Measurements from ENCODE around the gene SRRM1. TPM values are rescaled to one million over a fixed set of nuclear protein-coding genes. Genes with fewer than 3 reads are reported as not detected.
"Not testable (repeated sequence)": the region's sequence is repeated elsewhere in the genome, so short reads cannot be mapped to it uniquely, and the experiment has no call there.

SRRM1 gene
- total and polyA plus RNA-seq, 10 of the 15 experiments (the other 5 are each of a cell fraction or from before 2014, with no cell fraction given): 36.8 to 285 (median 126) TPM

- WGBS (ENCODE audit: insufficient coverage, insufficient replicate concordance, low lambda C conversion rate, missing lambda C conversion rate): 83% methylated on average over 20 of the region's 21 CpGs
- H3K4me1 ChIP-seq (ENCODE audit: control insufficient read depth, insufficient read depth, low read length); FAIRE-seq; H3K27me3 ChIP-seq (replicated peaks in 1 of 2; ENCODE audit: control insufficient read depth in 2 of 2, insufficient read depth in 2 of 2, low read length in 1 of 2); H3K9ac ChIP-seq (ENCODE audit: control insufficient read depth, insufficient read depth, low read length); H2AFZ ChIP-seq (ENCODE audit: control insufficient read depth, low read depth, low read length); ATAC-seq; in situ Hi-C loops (cut with MboI); H3K27ac ChIP-seq (ENCODE audit: control insufficient read depth, insufficient read depth); H3K79me2 ChIP-seq (ENCODE audit: control insufficient read depth, insufficient read depth, low read length); H4K20me1 ChIP-seq (ENCODE audit: control insufficient read depth, insufficient read depth); H3K9me3 ChIP-seq (replicated peaks; ENCODE audit: control insufficient read depth, insufficient read depth, low read length); H3K4me3 ChIP-seq; H3K4me2 ChIP-seq (ENCODE audit: control insufficient read depth, insufficient read depth); DNase-seq (ENCODE audit: low read depth, low spot score); H3K36me3 ChIP-seq (ENCODE audit: control insufficient read depth in 2 of 2, insufficient read depth in 2 of 2, low read length in 1 of 2); intact Hi-C loops (cut with micrococcal nuclease; ENCODE audit: unreplicated experiment); BruUV-seq (replicated peaks): not testable (repeated sequence)
- SMC1A ChIA-PET (ENCODE audit: uncharacterized antibody, unreplicated experiment): interaction anchor here (0.6 to 2.7 kb wide), 5 partner anchors 9 to 109 kb away, joined by 3 to 7 read pairs (median 4); no protein-coding TSS in a partner anchor
- CTCF ChIA-PET: interaction anchor here (1.3 to 2.3 kb wide), 3 partner anchors 10 to 113 kb away, joined by 3 to 6 read pairs (median 5); no protein-coding TSS in a partner anchor
- RAD21 ChIA-PET (ENCODE audit: unreplicated experiment): interaction anchor here (0.7 to 1.3 kb wide), 3 partner anchors 25 to 108 kb away, joined by 3 read pairs; no protein-coding TSS in a partner anchor
- TF ChIP-seq NFYB (IDR thresholded peaks at IDR 0.05; ENCODE audit: insufficient read depth, low read depth, low read length): peak; percentile 77; the same call in 1 of the 2 replicates
- POLR2A ChIA-PET: interaction anchor here (1.0 kb wide), 1 partner anchor 82 kb away, joined by 4 read pairs; no protein-coding TSS in a partner anchor
Observed at GRCh38 chr1:24722073-24723035, 79.3 kb downstream of the SRRM1 start.

Small RNA genes within 50 kb of the gene (small RNA-seq; reads per million reads assigned to genes)
- gene RF00019: not detected

Other genes starting within 250 kb of the SRRM1 start
- gene STPG1, start 229.5 kb upstream of the SRRM1 start, total RNA-seq (2014; rRNA removed): 0.05 and 0.28 TPM in 2 replicates
- 0.22 and 0.69 TPM in 2 replicates for gene STPG1, start 229.5 kb upstream of the SRRM1 start, total RNA-seq (2014; rRNA removed; fragmentation: Illumina TruSeq; extraction: Trizol)
- gene STPG1, start 229.5 kb upstream of the SRRM1 start, total RNA-seq (2021): 0.13 and 0.36 TPM in 2 replicates
- 1.6 TPM in 2 replicates for gene STPG1, start 229.5 kb upstream of the SRRM1 start, polyA plus RNA-seq (2011; rRNA removed)
- gene STPG1, start 229.5 kb upstream of the SRRM1 start, polyA plus RNA-seq (2014; fragmentation: Illumina TruSeq; extraction: Trizol): 0.17 and 0.71 TPM in 2 replicates
- gene STPG1, start 229.5 kb upstream of the SRRM1 start, polyA plus RNA-seq (2014; fragmentation: Nextera tagmentation; extraction: Ambion mirVana): under 1 TPM; 0.35 to 0.76 TPM
- 0.29 and 0.81 TPM in 2 replicates for gene STPG1, start 229.5 kb upstream of the SRRM1 start, polyA plus RNA-seq (2014; rRNA removed)
- 1 to 10 TPM; 1.5 to 2.6 TPM for gene STPG1, start 229.5 kb upstream of the SRRM1 start, polyA plus RNA-seq (2016; fragmentation: Nextera tagmentation; extraction: Ambion mirVana)
- 4.7 and 6.0 TPM in 2 replicates for gene NIPAL3, start 227.5 kb upstream of the SRRM1 start, total RNA-seq (2014; rRNA removed)
- 3.1 and 3.6 TPM in 2 replicates for gene NIPAL3, start 227.5 kb upstream of the SRRM1 start, total RNA-seq (2014; rRNA removed; fragmentation: Illumina TruSeq; extraction: Trizol)
- 5.7 and 6.2 TPM in 2 replicates for gene NIPAL3, start 227.5 kb upstream of the SRRM1 start, total RNA-seq (2021)
- gene NIPAL3, start 227.5 kb upstream of the SRRM1 start, polyA plus RNA-seq (2011; rRNA removed): 6.6 and 8.9 TPM in 2 replicates
- 3.4 and 3.7 TPM in 2 replicates for gene NIPAL3, start 227.5 kb upstream of the SRRM1 start, polyA plus RNA-seq (2014; fragmentation: Illumina TruSeq; extraction: Trizol)
- gene NIPAL3, start 227.5 kb upstream of the SRRM1 start, polyA plus RNA-seq (2014; fragmentation: Nextera tagmentation; extraction: Ambion mirVana): 1 to 10 TPM; 2.1 TPM
- gene NIPAL3, start 227.5 kb upstream of the SRRM1 start, polyA plus RNA-seq (2014; rRNA removed): 3.5 and 3.7 TPM in 2 replicates
- gene NIPAL3, start 227.5 kb upstream of the SRRM1 start, polyA plus RNA-seq (2016; fragmentation: Nextera tagmentation; extraction: Ambion mirVana): 1 to 10 TPM; 8.8 to 9.4 TPM
- 0.06 and 0.11 TPM in 2 replicates for gene RCAN3, start 140.5 kb upstream of the SRRM1 start, total RNA-seq (2014; rRNA removed)
- not detected in 2 replicates for gene RCAN3, start 140.5 kb upstream of the SRRM1 start, total RNA-seq (2014; rRNA removed; fragmentation: Illumina TruSeq; extraction: Trizol)
- gene RCAN3, start 140.5 kb upstream of the SRRM1 start, total RNA-seq (2021): 0.24 and 0.46 TPM in 2 replicates
- 0.01 and 0.03 TPM in 2 replicates for gene RCAN3, start 140.5 kb upstream of the SRRM1 start, polyA plus RNA-seq (2011; rRNA removed)
- gene RCAN3, start 140.5 kb upstream of the SRRM1 start, polyA plus RNA-seq (2014; fragmentation: Illumina TruSeq; extraction: Trizol): 0.08 and 0.13 TPM in 2 replicates
- under 1 TPM; 0.02 TPM for gene RCAN3, start 140.5 kb upstream of the SRRM1 start, polyA plus RNA-seq (2014; fragmentation: Nextera tagmentation; extraction: Ambion mirVana)
- not detected in 2 replicates for gene RCAN3, start 140.5 kb upstream of the SRRM1 start, polyA plus RNA-seq (2014; rRNA removed)
- gene RCAN3, start 140.5 kb upstream of the SRRM1 start, polyA plus RNA-seq (2016; fragmentation: Nextera tagmentation; extraction: Ambion mirVana): under 1 TPM in 1 of 2 experiments, not detected in 1; 0.33 TPM
- gene NCMAP, start 87.2 kb upstream of the SRRM1 start, total RNA-seq (2014; rRNA removed): not detected in 2 replicates
- not detected in 2 replicates for gene NCMAP, start 87.2 kb upstream of the SRRM1 start, total RNA-seq (2014; rRNA removed; fragmentation: Illumina TruSeq; extraction: Trizol)
- not detected in 2 replicates for gene NCMAP, start 87.2 kb upstream of the SRRM1 start, total RNA-seq (2021)
- not detected in 2 replicates for gene NCMAP, start 87.2 kb upstream of the SRRM1 start, polyA plus RNA-seq (2011; rRNA removed)
- not detected in 2 replicates for gene NCMAP, start 87.2 kb upstream of the SRRM1 start, polyA plus RNA-seq (2014; fragmentation: Illumina TruSeq; extraction: Trizol)
- gene NCMAP, start 87.2 kb upstream of the SRRM1 start, polyA plus RNA-seq (2014; fragmentation: Nextera tagmentation; extraction: Ambion mirVana): not detected
- not detected in 2 replicates for gene NCMAP, start 87.2 kb upstream of the SRRM1 start, polyA plus RNA-seq (2014; rRNA removed)
- not detected for gene NCMAP, start 87.2 kb upstream of the SRRM1 start, polyA plus RNA-seq (2016; fragmentation: Nextera tagmentation; extraction: Ambion mirVana)
- gene CLIC4, start 102.1 kb downstream of the SRRM1 start, total RNA-seq (2014; rRNA removed): 58.7 and 75.0 TPM in 2 replicates
- gene CLIC4, start 102.1 kb downstream of the SRRM1 start, total RNA-seq (2014; rRNA removed; fragmentation: Illumina TruSeq; extraction: Trizol): 79.4 and 81.4 TPM in 2 replicates
- gene CLIC4, start 102.1 kb downstream of the SRRM1 start, total RNA-seq (2021): 107 and 112 TPM in 2 replicates
- gene CLIC4, start 102.1 kb downstream of the SRRM1 start, polyA plus RNA-seq (2011; rRNA removed): 50.2 and 59.5 TPM in 2 replicates
- 92.6 and 119 TPM in 2 replicates for gene CLIC4, start 102.1 kb downstream of the SRRM1 start, polyA plus RNA-seq (2014; fragmentation: Illumina TruSeq; extraction: Trizol)
- 10 to 100 TPM; 20.4 to 26.5 TPM for gene CLIC4, start 102.1 kb downstream of the SRRM1 start, polyA plus RNA-seq (2014; fragmentation: Nextera tagmentation; extraction: Ambion mirVana)
- gene CLIC4, start 102.1 kb downstream of the SRRM1 start, polyA plus RNA-seq (2014; rRNA removed): 44.1 and 59.9 TPM in 2 replicates
- gene CLIC4, start 102.1 kb downstream of the SRRM1 start, polyA plus RNA-seq (2016; fragmentation: Nextera tagmentation; extraction: Ambion mirVana): 100 to 1,000 TPM in 1 of 2 experiments, 10 to 100 TPM in 1; 97.9 to 102 TPM